HG03565 (cell line): ENCODE measurements around the gene AHCYL1.
"Not testable (repeated sequence)": the region's sequence is repeated elsewhere in the genome, so short reads cannot be mapped to it uniquely, and the experiment has no call there.

Source experiments
- ATAC-seq: cut with Tn5 transposase; IDR thresholded peaks from one replicate; pipeline ENCODE4 v1.9.1; 2021; ENCODE audit warnings: mild to moderate bottlenecking, moderate library complexity; ENCODE audit not compliant: unreplicated experiment

Gene AHCYL1

DNA sequence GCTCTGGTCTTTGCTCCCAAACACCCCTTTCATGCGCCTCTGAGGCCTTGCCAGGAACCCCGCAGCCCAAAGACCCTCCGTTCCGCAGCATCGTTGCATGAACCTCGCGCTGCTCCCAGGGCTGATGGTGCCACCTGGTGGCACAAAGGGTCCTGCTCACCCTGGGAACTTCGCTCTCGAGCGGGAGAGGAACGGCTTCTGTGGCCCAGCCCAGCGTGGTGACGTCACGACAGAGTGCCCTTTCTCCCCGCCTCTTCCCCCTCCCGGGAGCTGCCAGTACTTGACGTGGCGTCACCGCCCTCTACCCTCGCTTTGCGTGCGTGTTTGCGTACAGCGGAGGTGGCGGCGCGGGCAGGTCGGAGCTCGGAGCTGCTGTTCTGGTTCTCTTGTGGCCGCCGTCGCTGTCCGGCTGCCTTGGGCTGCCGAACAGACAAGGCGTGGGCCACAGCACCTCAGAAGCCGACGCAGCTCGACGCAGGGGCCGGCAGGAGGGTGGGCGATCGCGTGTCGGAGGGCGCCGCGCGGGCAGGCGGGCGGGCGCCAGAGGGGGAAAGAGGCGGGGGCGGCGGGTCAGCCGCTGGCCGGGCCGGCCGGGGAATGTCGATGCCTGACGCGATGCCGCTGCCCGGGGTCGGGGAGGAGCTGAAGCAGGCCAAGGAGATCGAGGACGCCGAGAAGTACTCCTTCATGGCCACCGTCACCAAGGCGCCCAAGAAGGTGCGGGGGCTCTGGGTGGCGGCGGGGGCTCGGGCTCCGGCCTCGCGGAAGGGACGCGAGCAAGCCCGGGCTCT, at the start of gene AHCYL1:
TSS of gene AHCYL1 (plus strand) at position 310 of the 791 bp plus-strand sequence. CDS start at position 598, 288 bp downstream.
- ATAC-seq = peak; percentile 96

DNA sequence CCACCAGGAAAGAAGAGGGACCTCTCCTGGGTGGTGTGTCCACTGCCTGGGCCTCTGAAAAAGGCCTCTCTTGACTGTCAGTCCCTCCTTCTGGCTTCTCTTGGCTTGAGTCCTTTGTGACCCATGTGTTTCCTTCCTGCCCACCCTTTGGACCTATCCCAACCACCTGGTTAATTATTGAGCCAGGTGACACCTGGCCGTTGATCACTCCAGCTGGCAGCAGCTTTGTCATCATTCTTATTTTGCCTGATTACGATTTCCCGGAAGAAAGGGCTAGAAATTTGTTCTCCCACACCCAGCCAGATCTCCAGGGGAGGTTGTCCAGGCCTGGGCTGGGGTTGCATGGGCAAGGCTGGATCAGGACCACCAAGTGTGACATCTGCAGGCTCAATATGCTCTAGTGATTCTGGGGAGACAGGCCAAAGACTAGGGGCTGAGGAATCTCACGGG, 49.1 kb upstream of the AHCYL1 start:
- ATAC-seq = no peak

DNA sequence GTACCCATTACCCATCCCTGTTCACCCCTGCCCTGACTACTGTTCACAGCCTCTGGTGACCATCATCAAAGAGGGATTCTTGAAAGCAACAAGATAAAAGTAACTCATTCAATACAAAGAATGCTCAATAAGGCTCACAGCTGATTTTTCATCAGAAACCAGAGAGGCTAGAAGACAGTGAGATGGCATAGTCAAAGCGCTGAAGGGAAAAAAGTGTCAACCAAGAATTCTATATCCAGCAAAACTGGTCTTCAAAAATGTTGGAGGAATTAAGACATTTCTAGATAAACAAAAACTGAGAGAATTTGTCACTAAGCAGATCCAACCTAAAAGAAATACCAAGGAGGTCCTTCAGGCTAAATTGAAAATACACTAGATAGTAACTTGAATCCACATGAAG, 46.8 kb upstream of the AHCYL1 start:
- ATAC-seq = no peak

DNA sequence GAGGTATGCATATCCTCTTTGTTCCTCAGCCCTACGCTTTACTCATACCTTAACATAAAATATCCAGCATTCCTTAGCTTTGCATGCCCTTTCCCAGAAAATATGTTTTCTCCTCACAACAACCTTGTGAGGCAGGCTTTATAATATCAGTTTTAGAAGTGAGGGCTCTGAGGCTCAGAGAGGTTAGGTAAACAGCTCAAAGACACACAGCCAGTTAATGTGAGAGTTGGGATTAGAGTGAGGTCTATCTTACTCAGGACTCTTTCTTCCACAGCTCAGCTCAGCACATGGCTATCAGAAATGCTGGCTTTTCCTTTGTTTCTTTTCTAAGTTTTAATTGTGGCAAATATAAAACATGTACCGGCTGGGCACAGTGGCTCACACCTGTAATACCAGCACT, 46.0 kb upstream of the AHCYL1 start:
- no peak for ATAC-seq

DNA sequence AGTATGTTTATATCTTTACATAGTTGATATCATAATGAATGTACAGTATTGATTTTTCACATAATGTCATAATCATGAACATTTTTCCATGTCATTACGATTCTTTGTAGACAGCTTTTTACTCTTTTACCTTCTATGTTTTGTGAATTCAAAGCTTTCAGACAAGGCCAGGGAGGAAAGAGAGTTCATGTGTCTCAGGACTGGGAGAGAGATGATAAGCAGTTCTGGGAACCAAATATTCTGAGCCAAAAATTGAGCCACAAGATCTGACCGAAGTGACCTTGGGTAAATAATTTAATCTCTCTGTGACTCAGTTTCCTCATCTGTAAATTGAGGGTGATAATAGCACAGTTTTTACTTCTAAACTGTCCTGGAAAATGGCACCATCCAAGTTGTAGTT, 42.1 kb upstream of the AHCYL1 start:
- ATAC-seq = no peak

DNA sequence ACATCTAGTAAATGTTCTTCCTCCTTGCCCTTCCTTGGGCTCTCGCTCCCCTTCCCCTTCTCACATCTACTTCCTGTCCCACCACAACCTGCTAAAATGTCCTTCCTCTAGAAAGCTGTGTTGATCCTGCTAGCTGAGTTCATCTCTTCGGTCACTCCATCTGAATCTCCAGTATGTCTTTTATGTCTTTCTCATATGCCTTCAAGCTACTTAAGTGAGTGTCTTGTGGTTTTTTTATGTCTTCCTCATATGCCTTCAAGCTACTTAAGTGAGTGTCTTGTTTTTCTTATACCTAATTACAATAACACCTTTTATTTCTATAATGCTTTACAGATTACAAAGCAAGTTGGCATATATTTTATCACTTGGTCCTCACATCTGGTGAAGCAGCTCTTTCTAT, 40.0 kb upstream of the AHCYL1 start:
- ATAC-seq = no peak

DNA sequence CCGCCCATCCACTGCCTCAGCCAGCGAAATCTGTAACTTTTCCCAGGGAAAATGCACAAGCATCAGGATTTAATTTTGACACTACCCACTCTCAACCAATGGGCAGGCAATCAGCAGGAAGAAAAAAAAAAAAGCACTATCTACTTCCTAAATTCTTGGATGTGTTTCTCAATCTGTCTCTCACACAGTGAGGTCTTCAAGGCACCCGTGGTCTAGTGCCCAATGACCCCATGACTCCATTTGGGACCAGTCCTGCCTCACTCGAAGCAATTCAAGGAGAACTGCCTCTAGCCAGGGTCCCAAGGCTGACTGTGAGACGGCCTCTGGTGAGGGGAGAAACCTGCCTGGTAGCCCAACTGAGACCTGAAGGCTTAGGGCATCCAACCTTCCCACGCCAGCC, 38.1 kb upstream of the AHCYL1 start:
- ATAC-seq = no peak

DNA sequence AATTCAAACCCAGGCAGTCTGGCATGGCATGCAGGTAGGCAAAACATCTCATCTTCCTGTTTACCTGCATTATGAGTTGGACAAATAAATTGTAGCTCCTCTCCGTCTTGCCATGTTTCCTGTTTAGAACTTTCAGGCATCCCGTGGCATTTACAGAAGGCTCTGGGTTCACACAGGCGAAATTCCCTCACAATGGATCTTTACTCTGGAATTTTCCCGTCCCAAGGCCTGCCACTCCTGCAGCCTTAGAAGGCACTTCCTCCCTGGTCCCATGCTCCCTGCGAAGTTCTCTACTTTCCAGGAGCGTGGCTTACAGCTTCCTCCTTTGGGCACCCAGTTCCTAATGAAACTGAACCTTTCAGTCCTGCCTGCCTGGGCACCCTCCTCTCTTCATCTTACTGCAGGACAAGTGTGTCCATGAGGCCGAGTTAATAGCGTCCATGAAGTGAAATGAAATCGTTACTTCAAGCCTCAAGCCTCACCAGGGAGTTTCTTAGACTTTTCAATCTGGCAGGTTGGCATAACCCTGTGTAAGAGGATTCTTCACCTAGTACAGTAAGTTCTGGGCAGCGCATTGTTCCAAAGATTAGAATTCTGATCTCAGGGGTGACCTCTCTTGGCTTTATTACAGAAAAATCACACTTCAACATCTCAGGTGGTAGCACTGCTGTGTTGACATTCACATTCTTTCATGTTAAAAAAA, 36.8 kb upstream of the AHCYL1 start:
- no peak for ATAC-seq

DNA sequence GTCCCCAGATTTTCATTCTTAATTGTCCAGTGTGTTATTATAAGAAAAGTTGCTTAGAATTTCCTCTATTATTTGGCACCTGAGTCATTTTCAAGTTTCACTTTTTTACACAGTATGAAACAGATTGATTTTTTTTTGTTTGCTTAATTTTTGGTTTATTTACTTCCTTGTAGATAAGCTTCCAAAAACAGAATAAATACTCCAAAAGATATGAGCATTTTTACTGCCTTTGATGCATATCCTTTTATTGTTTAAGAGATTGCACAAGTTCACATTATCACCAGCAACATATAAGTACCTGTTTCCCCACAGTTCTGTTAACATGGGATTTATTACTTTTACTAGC, 36.3 kb upstream of the AHCYL1 start:
- ATAC-seq = no peak

DNA sequence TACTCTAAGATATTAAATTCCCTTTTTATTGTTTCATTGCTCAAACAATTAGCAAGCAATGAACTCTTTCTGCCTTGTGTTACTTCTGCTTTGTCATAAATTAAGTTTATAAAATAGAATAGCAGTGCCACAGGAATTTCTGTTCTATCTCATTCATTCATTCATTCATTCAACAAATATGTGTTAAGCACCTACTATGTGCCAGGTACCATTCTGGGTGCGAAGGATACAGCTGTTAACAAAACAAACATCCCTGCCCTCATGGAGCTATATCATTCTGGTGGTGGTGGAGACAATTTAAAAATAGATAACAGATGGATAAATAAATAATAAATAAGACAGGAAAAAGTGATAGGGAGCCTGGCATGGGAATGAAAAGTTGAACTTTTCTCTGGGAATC, 34.5 kb upstream of the AHCYL1 start:
- ATAC-seq = no peak

DNA sequence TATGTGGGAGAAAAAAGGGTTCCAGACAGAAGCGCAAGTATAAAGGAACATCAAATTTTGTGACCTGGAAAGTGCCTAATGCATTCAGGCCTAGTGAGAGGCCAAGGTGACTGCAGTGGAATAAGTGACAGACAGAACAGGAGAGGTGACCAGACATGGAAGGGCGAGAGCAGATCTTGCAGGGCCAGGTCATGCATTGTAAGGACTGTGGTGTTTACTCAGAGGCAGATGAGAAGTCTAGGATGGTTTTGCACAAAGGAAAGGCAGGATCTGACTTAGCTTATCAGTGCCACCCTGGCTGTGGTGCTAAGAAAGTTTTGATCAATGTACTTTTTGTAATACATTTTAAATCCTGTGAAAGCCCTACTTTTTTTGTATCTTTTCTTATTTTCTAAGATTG, 34.1 kb upstream of the AHCYL1 start:
- no peak for ATAC-seq

DNA sequence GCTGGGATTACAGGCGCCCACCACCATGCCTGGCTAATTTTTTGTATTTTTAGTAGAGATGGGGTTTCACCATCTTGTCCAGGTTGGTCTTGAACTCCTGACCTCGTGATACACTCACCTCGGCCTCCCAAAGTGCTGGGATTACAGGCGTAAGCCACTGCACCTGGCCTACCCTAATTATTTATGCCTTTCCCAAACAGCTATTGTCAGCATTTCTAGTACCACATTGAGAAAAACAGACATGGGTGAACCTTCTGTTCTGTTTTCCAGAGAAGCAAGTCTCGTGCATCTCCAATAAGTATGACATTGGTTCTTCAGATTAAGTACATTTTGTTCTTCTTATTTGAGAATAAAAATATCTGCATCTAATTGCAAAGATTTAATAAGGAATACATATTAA, 33.1 kb upstream of the AHCYL1 start:
- ATAC-seq = not testable (repeated sequence)

DNA sequence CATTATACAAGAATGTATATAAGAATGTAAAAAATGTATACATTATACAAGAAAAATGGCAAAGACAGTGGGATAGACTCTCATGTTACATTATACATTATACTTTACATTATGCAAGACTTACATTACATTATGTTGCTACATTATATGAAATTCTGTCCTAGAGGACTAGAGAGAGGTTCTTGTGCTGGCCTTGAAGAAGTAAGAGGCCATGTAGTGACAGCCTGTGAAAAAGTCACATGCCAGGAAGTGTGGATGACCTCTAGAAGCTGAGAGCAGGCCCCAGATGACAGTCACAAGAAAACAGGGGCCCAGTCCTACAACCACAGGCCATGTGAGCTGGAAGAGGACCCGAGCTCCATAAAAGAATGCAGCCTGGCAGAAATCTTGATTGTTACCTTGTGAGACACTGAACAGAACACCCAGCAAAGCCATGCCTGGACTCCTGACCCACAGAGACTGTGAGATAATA, 30.5 kb upstream of the AHCYL1 start:
- no peak for ATAC-seq

DNA sequence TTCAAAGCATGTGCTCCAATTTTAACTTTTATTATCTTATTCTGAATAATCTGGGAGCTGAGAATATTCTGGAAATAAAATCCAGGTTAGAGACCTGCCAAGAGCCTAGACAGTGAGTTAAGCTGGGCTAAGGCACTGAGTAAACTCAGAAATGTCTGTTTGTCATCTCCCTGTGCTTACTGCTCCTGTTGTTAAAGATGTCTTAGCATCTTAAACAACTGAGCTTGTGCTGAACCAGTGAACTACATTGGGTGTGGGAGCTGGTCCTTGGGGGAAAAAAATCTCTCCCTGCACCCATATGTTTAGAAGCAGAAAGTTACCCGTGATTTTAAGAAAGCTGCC, 25.0 kb upstream of the AHCYL1 start:
- ATAC-seq = no peak

DNA sequence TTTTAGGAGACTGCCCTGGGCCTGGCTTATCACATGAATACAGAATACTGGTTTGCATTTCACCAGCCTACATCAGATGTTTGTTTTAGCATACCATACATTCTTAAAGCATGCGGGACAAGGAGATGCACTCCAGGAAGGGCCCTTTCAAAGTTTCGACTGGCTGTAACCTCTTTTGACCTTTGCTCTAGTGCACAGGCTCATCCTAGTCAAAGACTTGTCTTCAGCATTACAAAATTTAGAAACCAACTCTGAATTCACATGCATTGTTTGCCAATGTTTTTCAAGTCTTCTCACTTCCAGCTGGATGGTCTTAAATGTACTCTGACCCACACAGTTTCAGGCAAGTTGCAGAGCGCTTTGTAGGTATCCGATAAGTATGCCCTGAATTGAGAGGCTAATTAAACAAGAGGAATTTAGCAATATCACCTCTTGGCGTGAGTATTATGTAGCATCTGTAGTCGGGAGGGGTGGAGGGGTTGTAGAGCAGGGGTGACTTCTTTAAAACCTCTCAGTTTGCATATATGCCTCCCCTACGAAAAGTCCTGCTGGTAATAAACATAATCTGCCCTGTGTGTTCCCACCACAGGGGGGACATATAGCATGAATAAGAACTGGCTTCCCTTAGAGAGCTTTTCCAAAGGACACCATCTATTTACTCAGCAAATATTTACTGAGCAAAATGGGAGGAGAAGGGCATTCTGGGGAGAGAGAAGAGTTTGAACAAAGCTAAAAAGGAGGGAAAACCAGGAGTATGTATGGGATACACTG, 24.4 kb upstream of the AHCYL1 start:
- no peak for ATAC-seq

DNA sequence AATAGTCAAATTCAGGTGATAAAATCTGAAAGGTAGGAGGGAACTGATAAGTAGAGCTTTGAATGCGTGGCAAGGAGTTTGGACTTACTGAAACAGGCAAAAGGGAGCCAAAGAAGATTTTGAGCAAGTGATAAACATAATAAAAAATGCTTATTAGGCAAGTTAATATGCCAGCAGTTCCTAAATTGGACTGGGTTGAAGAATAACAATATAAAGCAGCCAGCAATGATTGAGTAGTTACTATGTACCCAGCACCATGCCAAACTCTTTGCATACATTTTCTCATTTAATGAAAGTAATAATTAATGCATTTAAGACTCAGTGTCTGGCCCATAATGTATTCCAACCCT, 23.8 kb upstream of the AHCYL1 start:
- no peak for ATAC-seq

DNA sequence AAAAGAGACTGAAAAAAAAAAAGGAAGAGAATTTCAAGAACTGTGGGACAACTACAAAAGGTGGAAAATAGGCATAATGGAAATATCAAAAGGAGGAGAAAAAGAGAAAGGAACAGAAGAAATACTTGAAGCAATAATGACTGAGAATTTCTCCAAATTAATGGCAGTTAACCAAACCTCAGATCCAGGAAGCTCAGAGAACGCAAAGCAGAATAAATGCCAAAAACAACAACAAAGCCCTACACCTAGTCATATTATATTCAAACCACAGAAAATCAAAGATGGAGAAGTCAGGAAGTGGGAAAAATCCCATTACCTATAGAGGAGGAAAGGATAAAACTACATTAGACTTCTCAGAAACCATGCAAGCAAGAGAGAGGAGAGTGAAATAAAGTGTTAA, 20.7 kb upstream of the AHCYL1 start:
- ATAC-seq = no peak

DNA sequence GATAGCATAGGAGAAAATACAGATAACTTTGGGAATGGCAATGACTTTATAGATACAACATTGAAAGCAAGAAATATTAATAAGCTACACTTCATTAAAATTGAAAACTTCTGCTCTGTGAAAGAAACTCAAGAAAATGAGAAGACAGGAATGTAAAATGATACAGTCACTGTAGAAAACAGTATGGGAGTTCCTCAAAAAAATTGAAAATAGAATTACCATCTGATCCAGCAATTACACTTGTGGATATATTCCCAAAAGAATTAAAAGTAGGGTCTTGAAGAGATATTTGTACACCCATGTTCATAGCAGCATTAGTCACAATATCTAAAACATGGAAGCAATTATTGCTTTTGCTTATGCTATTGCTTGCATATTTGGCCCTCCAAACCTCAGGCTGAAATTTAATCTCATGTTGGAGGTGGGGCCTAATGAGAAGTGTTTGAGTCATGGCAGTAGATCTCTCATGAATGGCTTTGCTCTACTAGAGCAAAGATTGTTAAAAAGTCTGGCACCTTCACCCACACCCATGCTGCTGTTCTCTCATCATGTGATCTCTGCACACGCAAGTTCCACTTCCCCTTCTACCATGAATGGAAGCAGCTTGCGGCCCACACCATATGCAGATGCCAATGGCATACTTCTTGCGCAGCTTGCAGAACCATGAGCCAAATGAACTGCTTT, 15.3 kb upstream of the AHCYL1 start:
- ATAC-seq = no peak

DNA sequence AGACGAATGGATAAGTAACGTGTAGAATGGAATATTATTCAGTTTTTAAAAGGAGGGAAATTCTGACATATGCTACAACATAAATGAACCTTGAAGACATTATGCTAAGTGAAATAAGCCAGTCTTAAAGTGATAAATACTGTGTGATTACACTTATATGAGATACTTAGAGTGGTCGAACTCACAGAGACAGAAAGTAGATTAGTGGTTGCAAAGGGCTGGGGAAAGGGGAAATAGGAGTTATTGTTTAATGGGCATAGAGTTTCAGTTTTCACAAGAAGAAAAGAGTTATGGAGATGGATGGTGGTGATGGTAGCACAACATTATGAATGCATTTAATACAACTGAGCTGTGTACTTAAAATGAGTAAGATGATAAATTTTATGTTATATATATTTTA, 14.7 kb upstream of the AHCYL1 start:
- no peak for ATAC-seq

DNA sequence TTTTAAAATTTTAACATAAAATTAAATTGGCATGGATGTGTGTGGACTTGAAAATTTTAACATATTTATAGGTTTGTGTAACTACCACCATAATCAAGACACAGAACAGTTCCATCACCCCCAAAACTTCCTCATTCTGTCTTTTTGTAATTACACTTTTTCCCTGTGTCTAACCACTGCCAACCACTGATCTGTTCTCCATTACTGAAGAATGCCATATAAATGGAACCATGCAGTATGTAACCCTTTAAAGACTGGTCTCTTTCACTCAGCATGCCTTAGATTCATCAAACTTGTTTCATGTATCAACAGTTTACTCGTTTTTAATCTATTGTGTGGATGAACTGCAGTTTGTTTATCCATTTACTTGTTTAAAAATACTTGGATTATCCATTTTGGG, 13.0 kb upstream of the AHCYL1 start:
- no peak for ATAC-seq

DNA sequence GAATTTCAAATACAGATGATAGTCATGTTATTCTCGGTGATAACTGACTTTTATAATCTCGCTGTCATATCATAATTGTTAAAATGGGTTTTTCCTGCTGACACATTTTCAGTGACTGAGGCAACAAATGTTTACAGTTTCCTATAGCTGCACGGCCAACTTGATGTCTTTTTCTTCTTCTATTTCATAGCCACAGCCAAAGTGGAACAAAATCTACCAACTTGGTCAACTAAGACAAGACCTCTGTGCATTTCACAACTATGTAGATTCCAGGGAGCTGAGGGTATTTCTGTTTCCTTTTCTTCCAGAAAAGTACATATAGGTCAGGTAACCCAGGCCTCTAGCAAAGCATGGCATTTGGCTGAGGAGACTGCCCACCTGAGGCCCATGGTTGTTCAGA, 10.4 kb upstream of the AHCYL1 start:
- no peak for ATAC-seq
